HG03558 (cell line): Measurements from ENCODE around the gene TDRD6.

ENCODE experiments used
- ATAC-seq: cut with Tn5 transposase; IDR thresholded peaks from one replicate; pipeline ENCODE4 v1.9.1; 2021; ENCODE audit warnings: moderate number of reproducible peaks; ENCODE audit not compliant: unreplicated experiment; ENCODE audit errors: extremely low read depth

The TDRD6 gene

DNA sequence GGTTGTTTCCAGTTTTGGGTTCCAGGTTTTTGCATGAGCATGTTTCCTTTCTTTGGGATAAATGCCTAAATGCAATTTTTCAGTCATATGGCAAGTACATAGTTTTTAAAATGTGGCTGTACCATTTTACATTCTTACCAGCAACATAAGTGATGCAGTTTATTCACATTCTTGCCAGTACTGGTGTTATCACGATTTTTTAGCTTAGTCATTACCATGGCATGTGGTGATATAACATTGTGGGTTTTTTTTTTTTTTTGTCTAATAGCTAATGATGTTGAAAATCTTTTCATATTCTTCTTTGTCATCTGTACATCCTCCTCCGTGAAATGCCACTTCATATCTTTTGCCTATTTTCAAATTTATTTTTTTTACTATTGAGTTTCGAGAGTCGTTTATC is 2.9 kb upstream of the TDRD6 start:
- ATAC-seq = no peak

DNA sequence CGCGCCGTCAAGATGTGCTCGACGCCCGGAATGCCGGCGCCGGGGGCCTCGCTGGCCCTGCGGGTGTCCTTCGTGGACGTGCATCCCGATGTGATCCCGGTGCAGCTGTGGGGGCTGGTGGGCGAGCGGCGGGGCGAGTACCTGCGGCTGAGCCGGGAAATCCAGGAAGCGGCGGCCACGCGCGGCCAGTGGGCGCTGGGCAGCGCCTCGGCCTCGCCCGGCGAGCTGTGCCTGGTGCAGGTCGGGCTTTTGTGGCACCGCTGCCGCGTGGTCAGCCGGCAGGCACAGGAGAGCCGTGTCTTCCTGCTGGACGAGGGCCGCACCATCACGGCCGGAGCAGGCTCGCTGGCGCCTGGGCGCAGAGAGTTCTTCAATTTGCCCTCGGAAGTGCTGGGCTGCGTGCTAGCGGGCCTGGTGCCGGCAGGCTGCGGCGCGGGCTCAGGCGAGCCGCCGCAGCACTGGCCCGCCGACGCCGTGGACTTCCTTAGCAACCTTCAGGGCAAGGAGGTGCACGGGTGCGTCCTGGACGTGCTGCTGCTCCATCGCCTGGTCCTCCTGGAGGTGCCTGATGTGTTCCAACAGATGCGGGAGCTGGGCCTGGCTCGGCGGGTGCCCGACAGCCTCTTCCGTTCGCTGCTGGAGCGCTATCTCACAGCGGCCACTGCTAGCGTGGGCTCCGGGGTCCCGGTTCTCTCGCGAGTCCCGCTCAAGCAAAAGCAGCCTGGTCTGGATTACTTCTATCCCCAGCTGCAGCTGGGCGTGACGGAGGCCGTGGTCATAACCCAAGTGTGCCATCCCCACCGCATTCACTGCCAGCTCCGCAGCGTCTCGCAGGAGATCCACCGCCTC is 656 bp downstream of the TDRD6 start:
- ATAC-seq = no peak

DNA sequence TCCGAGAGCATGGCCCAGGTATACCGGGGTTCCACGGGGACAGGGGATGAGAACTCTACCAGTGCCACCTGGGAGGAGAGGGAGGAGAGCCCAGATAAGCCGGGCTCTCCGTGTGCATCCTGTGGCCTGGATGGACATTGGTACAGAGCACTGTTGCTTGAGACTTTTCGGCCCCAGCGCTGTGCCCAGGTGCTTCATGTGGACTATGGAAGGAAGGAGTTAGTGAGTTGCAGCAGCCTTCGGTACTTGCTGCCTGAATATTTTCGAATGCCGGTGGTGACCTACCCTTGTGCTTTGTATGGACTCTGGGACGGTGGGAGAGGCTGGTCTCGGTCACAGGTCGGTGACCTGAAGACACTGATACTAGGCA is 1.3 kb downstream of the TDRD6 start:
- ATAC-seq = no peak

DNA sequence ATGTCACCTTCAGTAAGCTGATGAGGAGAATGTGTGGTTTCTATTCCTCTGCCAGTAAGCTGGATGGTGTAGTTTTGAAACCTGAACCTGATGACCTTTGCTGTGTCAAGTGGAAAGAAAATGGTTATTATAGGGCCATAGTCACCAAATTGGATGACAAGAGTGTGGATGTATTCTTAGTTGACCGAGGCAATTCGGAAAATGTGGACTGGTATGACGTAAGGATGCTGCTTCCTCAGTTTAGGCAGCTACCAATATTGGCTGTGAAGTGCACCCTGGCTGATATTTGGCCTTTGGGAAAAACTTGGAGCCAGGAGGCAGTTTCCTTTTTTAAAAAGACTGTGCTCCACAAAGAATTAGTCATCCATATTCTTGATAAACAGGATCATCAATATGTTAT is 2.0 kb downstream of the TDRD6 start:
- no peak for ATAC-seq

DNA sequence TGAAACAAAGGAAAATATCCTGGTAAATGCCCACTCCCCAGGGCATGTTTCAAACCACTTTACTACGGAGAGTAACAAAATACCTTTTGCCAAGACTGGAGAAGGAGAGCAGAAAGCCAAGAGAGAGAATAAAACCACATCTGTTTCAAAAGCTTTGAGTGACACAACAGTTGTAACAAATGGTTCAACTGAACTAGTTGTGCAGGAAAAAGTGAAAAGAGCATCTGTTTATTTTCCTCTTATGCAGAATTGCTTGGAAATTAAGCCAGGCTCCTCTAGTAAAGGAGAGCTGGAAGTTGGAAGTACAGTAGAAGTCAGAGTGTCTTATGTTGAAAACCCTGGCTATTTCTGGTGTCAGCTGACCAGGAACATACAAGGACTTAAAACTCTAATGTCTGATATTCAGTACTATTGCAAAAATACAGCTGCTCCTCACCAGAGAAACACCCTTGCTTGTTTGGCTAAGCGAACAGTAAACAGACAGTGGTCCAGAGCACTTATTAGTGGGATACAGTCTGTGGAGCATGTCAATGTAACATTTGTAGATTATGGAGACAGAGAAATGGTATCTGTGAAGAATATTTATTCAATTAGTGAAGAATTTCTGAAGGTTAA is 2.6 kb downstream of the TDRD6 start:
- ATAC-seq = no peak

DNA sequence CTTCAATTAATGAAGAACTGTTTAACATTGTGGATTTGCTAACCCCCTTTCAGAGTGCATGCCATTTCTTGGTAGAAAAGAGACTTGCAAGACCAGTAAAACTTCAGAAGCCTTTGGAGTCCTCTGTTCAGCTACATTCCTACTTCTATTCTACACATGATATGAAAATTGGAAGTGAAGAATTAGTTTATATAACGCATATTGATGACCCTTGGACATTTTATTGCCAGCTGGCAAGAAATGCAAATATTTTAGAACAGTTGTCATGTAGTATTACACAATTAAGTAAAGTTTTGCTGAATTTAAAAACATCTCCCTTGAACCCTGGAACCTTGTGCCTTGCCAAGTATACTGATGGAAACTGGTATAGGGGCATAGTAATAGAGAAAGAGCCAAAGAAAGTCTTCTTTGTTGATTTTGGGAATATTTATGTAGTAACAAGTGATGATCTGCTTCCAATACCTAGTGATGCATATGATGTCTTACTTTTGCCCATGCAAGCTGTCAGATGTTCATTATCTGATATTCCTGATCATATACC is 3.3 kb downstream of the TDRD6 start:
- no peak for ATAC-seq

DNA sequence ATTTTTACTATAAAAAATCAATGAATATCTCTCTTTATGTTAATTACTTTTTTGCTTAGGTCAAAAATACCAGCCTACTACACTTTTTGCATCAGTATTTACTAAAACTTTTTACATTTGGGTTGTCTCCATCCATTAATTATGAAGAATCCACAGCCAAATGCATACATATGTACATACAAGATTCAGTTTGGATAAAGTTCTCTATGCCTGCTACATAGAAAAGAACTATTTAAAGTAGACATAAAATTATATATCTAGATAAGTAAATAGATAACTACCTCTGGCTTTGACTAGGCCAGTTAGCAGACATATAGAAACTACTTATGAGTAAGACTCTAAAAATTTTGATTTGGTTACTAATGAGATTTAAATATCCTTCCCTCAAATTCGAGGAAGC is 12.3 kb downstream of the TDRD6 start:
- no peak for ATAC-seq

DNA sequence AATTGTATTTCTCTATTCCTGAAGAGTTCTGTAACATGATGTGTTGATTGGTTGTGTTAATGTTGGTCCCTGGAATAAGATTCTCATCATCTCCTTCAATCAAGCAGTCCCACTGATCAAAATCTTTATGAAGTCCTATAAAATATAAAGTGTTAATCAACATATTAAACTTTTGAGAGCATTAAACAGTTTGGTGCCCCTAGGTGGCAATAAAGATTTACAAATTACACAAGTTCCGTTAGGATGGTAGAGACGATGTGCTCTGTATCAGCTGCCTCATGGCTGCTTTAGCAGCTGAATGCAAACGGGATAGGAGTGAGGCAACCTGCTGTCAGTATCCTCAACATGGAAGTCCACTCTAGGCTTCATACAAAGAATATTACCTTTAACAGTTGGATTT is 16.9 kb downstream of the TDRD6 start:
- no peak for ATAC-seq

DNA sequence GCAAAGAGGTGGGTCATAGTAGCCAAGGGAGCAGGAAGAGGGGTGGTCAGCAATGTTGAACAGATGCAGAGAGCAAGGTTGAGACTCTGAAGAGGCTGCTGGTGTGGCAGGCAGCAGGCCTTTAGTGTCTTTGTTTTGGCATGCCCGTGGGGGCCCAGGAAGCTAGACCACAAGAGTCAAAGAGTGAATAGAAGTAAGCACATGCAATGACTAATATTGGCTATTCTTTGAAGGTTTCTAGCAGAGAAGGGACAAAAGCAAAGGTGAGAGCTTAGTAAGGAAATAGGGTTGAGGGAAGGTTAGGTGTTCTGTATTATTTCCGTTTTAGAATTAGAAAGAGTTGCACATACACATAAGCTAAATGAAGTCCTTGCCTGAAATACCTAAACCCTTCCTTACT is 18.8 kb downstream of the TDRD6 start:
- ATAC-seq = peak; percentile 64

DNA sequence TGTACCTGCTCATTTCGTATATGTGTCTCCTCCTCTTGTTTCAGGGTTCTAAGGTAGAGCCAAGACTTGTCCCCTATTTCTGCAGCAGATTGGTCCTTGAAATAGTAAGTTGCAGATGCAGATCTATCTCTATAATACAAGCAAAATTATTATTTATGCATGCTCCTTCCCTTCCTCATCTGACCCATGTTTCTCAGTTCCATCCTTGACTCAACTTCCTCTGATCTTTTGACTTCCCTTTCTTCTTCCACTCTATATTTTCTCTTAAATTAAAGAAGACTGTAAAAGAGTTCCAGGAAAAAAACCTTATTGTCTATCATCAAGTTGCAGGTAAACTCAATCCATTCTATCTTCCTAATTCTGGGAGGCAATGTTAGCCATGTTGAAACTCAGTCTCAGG is 23.8 kb downstream of the TDRD6 start:
- no peak for ATAC-seq

DNA sequence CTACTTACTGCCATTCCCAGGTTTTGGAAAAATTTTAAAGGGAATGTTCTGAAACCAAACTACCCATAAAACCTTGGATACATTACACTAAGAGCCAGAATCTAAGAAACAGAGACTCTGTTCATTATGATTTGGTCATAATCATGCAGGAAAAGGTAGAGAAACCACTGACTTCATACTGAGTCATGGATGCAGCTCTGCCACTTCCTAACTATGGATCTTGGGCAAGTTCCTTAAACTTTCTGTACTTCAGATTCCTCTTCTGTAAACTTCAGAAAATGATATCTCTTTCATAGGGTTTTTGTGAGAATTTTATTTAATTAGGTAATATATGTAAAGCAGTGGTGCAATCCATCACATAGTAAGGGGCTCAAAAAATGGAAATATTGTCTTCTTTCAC is 27.5 kb downstream of the TDRD6 start:
- ATAC-seq = no peak

DNA sequence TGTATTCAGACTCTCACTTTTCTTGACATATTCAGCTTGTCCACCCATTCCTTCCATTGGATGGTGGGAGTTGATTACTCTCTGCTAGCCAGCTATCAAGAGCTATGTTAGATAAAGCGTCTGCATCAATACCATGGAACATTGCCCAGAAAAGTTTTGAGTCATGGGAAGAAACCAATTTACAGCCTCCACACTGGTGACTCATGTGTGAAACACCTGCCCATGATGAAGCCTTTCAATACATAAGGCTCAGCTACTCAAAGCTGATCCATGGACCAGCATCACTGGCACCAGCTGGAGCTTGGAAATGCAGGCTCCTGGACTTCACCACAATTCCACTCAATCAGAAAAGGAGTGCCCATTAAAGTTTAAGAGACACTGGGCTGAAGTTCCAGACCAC is 31.4 kb downstream of the TDRD6 start:
- ATAC-seq = no peak

DNA sequence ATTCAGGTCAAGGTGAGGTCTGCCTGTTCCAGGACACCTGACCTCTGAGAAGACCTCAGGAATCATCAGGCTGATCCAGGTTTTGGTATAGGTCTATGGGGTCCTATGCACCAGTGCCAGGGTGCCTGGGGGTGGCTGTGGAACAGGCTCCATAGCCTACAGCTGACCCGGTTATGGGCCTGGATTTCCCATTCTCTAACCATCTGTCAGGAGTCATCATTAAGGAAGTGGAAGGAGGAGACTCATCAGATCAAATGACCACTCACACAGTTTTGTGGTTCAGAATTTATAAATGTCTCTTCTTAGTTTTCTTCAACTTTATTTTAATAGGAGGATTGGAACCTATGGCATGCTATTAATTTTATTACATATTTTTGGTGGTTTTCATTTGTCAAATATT is 32.7 kb downstream of the TDRD6 start:
- no peak for ATAC-seq

DNA sequence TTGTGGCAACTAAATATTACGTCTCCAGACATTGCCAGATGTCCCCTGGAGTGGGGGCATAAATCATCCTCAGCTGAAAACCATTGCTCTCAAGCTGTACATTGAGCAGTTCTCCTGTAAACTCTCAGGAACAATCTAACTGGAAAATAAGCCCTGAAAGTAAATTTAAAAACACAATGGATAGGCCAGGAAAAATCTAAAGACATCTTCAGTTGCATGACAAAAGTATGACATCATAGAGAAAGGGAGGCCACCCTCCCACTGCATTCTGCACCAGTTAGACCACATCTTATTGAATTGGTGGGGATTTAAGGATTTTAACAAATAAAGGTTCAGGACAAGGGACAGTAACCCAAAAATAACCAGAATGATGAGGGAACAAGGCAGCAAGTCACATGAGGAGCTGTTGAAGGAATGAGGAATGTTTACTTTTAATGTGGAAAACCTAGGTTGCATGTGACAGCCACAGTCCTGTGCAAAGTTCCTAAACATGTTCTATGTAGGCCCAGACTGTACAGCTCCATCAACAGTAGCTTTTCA is 42.2 kb downstream of the TDRD6 start:
- ATAC-seq = no peak

DNA sequence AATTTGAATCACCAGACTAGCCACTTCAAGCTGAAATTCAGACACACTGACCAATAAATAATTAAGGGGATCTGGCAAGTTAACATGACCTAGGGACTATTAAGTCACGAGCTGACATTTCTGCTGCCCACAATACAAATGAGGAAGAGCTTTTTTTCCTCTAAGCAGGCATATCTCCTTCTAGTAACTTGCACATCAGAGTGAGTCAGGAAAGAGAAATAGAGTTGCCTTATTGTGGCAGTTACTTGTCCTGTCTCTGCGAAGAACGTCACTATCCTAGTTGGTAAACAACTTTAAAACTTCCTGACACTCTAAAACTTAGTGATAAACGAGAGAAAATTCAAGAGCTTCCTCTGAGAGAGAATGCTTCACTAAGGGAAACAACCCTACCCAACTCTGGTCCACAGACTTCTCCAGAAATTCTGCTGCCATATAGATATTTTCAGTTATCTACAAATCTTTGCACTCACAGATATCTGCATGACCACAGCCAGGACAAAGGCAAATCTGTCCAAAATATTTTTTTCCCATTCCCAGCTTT is 43.3 kb downstream of the TDRD6 start:
- no peak for ATAC-seq

DNA sequence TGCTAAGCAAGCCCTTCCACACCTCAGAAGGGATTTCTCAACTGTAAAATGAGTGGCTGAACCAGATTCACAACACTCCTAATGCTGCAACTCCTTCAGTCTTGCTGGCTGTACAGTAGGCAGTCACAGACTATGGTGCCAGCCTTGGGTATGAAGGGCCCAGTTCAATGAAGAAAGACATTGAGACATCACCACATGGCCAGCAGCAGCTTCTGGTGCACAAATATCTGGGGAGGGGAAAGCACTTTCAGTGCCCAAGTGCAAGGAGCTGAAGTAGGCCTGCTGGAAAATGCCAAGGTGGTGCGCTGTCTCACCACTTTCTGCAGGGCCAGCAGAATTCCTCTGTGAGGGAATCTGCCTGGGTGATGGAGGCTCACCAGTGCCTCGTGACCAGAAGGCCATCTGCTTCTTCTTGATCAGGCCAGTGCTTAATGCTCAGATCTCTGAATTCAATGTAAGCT is 45.7 kb downstream of the TDRD6 start:
- ATAC-seq = no peak

DNA sequence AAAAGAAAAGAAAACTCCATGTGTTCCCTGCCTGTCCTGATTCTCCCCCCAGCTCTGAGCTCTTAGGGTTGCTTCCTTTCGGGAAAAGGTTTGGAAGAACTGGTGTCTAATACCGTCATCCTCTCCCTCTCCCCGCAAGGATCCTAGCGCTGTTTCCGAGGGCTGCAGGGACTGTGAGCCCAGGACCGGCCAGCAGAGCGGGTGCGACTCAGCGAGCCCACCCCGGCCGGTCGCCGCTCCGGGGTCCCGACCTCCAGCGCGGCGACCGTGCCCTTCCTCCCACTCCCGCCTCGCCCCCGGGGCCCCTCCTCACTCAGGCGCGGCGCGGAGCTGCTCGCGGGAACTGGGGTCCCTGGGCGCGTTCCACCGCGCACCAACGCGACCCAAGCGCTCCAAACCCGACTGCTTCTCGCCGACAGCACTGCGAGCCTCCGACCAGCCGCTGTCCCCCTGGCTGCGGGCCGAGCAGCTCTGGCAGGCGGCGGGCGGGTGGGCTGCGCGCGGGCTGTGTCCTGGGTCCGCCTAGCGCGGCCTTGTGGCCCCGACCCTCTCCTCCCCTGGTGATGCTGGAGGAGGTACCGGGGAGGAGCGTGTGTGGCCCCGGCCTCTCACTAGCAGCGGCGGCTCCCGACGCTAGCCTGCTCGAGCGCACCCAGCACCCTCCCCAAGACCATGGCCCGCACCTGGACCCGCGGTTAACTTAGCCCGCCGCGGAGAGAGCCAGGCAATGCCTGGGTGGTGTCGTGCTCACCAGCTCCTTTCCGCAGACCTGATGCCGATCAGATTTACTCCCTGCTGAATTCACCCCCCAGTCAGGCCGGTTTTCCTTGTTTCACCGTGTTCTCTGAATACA is 47.4 kb downstream of the TDRD6 start, which contains the start of gene PLA2G7:
Gene PLA2G7, minus strand, starts transcription at position 509 of the 853 bp plus-strand sequence. CDS start 12,484 bp downstream, outside the sequence.
- ATAC-seq = no peak

DNA sequence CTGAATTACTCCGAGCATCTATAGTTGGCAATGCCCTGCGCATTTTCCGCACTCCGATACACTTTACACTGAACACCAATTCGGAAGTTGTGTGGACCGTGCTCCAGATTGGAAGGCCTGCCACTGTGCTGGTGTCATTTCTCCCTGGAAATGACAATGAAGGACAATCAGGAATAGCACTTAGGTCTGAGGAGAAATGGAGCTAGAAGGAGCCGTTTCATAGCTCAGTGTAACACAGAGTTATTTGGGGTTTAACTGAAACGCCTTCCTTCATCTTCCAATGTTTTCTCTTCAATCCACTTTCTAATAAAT is 48.0 kb downstream of the TDRD6 start:
- no peak for ATAC-seq

DNA sequence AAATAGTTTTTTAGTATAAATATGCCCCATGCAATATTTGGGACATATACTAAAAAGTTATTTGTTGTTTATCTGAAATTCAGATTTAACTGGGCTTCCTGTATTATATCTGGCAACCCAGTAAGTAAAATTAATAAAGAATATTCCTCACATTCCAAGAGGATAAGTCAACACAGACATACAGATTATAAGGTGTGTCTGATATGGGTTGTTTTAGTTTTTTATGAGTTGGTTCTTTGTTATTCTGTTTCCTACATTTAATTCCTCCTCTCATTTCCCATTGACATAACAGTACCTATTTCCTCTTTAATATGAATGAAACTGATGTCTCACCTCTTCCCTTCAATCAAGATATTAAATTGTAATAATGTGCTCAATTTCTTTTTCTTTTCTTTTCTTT is 49.2 kb downstream of the TDRD6 start:
- ATAC-seq = no peak

DNA sequence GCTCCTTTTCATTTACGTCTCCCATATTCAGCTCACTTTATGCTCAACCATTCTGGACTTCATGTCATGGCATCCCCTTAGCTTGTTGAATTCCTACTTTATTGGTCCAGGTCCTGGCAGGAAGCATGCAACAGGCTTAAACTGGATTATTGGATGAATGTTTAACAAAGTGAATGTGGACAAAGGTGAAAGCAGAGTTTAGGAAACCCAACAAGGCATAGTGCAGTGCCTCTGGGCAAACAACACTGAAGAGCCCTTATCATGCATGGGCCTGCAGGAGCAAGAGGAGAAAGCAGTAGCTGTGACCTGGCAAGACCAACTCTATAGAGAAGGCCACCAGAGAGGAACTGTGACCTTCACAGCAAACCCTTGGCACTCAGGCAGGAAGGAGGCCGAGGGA is 53.8 kb downstream of the TDRD6 start:
- no peak for ATAC-seq
